NCI-H2171 (cell line): ENCODE results near the gene MCF2L.
"Not testable (repeated sequence)": the region's sequence is repeated elsewhere in the genome, so short reads cannot be mapped to it uniquely, and the experiment has no call there.

ENCODE experiments used
- DNase-seq: peaks from one replicate; lab custom pipeline; 2025; lab: John Stamatoyannopoulos, UW

The MCF2L gene

GRCh38 chr13:113065406-113066141 is 96.6 kb downstream of the MCF2L start:
- no peak for DNase-seq

- no peak for DNase-seq
These were observed 97.1 kb downstream of the MCF2L start for GRCh38 chr13:113066142-113066455.

- DNase-seq = no peak
These were observed 97.7 kb downstream of the MCF2L start for GRCh38 chr13:113066746-113067145.

GRCh38 chr13:113069861-113070805 is 101.1 kb downstream of the MCF2L start:
- DNase-seq = no peak

- no peak for DNase-seq
These were observed 101.8 kb downstream of the MCF2L start for GRCh38 chr13:113070855-113071254.

- no peak for DNase-seq
These were observed 103.4 kb downstream of the MCF2L start for GRCh38 chr13:113072376-113072775.

GRCh38 chr13:113073942-113074341 is 104.9 kb downstream of the MCF2L start:
- DNase-seq = no peak

- DNase-seq = no peak
These were observed 105.4 kb downstream of the MCF2L start for GRCh38 chr13:113074401-113074800.

GRCh38 chr13:113074876-113075275 is 105.9 kb downstream of the MCF2L start:
- no peak for DNase-seq

GRCh38 chr13:113075711-113076110 is 106.7 kb downstream of the MCF2L start:
- DNase-seq = no peak

GRCh38 chr13:113076681-113077401 is 107.8 kb downstream of the MCF2L start:
- no peak for DNase-seq

GRCh38 chr13:113077566-113077952 is 108.5 kb downstream of the MCF2L start:
- DNase-seq = no peak

GRCh38 chr13:113077953-113078901 is 109.2 kb downstream of the MCF2L start:
- DNase-seq = no peak

GRCh38 chr13:113078902-113079780 is 110.1 kb downstream of the MCF2L start:
- DNase-seq = peak; percentile 32

GRCh38 chr13:113079781-113080080 is 110.7 kb downstream of the MCF2L start:
- not testable (repeated sequence) for DNase-seq

- no peak for DNase-seq
These were observed 111.4 kb downstream of the MCF2L start for GRCh38 chr13:113080361-113080831.

GRCh38 chr13:113080901-113081521 is 112.0 kb downstream of the MCF2L start:
- DNase-seq = no peak

- no peak for DNase-seq
These were observed 113.4 kb downstream of the MCF2L start for GRCh38 chr13:113082198-113083021.

- DNase-seq = no peak
These were observed 114.0 kb downstream of the MCF2L start for GRCh38 chr13:113083022-113083373.
